Neural progenitor cell (in vitro differentiated cells): ENCODE measurements around the gene MICAL2. TPM values are rescaled to one million over a fixed set of nuclear protein-coding genes. Genes with fewer than 3 reads are reported as not detected.

Experiments
- DNase-seq: peaks from one replicate; pipeline ENCODE4 v3.0.0-alpha.2; 2016; ENCODE audit warnings: low spot score
- H2AFZ ChIP-seq: fragments of 200-600 bp; sonication (generic); replicated peaks from 2 replicates; pipeline ENCODE4 v1.6.1; 2016; ENCODE audit warnings: antibody characterized with exemption
- H3F3A ChIP-seq: fragments of 200-600 bp; sonication (generic); 2 replicates; pipeline ENCODE4 v1.6.1; 2016; ENCODE audit warnings: antibody characterized with exemption, low read depth
- H3K27ac ChIP-seq: fragments of 200-600 bp; sonication (generic); 2 replicates; pipeline ENCODE4 v1.5.1; 2016; ENCODE audit warnings: mild to moderate bottlenecking
- H3K27me3 ChIP-seq: fragments of 200-600 bp; sonication (generic); 2 replicates; pipeline ENCODE4 v1.6.1; 2016; ENCODE audit warnings: mild to moderate bottlenecking, moderate library complexity
- H3K36me3 ChIP-seq: fragments of 200-600 bp; sonication (generic); 2 replicates; pipeline ENCODE4 v1.5.1; 2016
- H3K4me1 ChIP-seq: fragments of 200-600 bp; sonication (generic); 2 replicates; pipeline ENCODE4 v1.6.1; 2016; ENCODE audit warnings: mixed run types
- H3K4me2 ChIP-seq: fragments of 200-600 bp; sonication (generic); 2 replicates; pipeline ENCODE4 v1.6.1; 2016
- H3K4me3 ChIP-seq: fragments of 200-600 bp; sonication (generic); 2 replicates; pipeline ENCODE4 v1.5.1; 2016
- H3K79me2 ChIP-seq: fragments of 200-600 bp; sonication (generic); 2 replicates; pipeline ENCODE4 v1.6.1; 2016; ENCODE audit warnings: low read depth
- H3K9ac ChIP-seq: fragments of 200-600 bp; sonication (generic); 2 replicates; pipeline ENCODE4 v1.6.1; 2016
- H3K9me3 ChIP-seq: fragments of 200-600 bp; sonication (generic); 2 replicates; pipeline ENCODE4 v1.5.1; 2016; ENCODE audit warnings: low read depth
- H4K20me1 ChIP-seq: fragments of 200-600 bp; sonication (generic); 2 replicates; pipeline ENCODE4 v1.6.1; 2016; ENCODE audit warnings: low read depth
- H3K27ac Mint-ChIP-seq: 3 replicates; pipeline ENCODE4 v1.8.0; 2021; ENCODE audit warnings: mixed read lengths
- H3K27me3 Mint-ChIP-seq: 2 replicates; pipeline ENCODE4 v1.8.0; 2022; ENCODE audit warnings: low read depth, mild to moderate bottlenecking, inconsistent platforms, moderate library complexity, mixed read lengths; ENCODE audit not compliant: insufficient read depth
- H3K36me3 Mint-ChIP-seq: 3 replicates; pipeline ENCODE4 v1.8.0; 2021; ENCODE audit warnings: mixed read lengths
- H3K4me1 Mint-ChIP-seq: 3 replicates; pipeline ENCODE4 v1.8.0; 2021; ENCODE audit warnings: mixed read lengths
- H3K4me3 Mint-ChIP-seq: 3 replicates; pipeline ENCODE4 v1.8.0; 2021; ENCODE audit warnings: mild to moderate bottlenecking, moderate library complexity, mixed read lengths
- H3K9me3 Mint-ChIP-seq: 3 replicates; pipeline ENCODE4 v1.8.0; 2020; ENCODE audit warnings: mixed read lengths
- EZH2 ChIP-seq: fragments of 200-600 bp; sonication (generic); IDR thresholded peaks from 2 replicates; pipeline ENCODE4 v1.6.1; 2017; ENCODE audit warnings: antibody characterized with exemption, mild to moderate bottlenecking, moderate library complexity
- EZH2phosphoT487 ChIP-seq: fragments of 200-600 bp; sonication (generic); IDR thresholded peaks from 2 replicates; pipeline ENCODE4 v1.6.1; 2017; ENCODE audit warnings: antibody characterized with exemption
- total RNA-seq: library from RNA; depleted of rRNA; stranded (reverse); fragments of >200 nt; gene quantifications from 2 replicates; pipeline ENCODE4 v1.2.3, GENCODE V29; 2015; ENCODE audit warnings: low replicate concordance
- TF ChIP-seq, protein P1 (sequence below): fragments of 200-600 bp; sonication (generic); IDR thresholded peaks from 2 replicates; pipeline ENCODE4 v1.5.1; 2017; ENCODE audit warnings: antibody characterized with exemption, mild to moderate bottlenecking

MICAL2 gene
- total RNA-seq, 1 donor from 2014 or later, result 0.60 TPM

DNA sequence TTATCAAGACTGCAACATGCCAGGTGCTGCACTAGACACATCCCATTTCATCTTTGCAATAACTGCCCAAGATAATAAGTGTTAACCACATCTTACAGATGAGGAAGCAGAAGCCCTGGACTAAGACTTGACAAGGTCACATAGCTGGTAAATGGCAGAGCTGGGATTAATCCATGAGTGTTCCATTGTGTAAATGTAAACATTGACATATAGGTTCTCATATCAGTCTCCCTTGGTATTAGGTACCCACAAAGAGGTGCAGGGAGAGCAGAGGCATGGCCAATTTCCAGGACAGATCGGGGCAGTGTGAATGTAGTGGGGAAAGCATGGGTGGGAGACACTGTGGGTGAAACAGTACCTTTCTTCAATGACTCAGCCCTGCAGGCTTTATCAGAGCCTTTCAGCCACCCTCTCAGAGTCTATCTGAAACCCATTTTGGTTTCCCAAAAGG, 17.9 kb downstream of the MICAL2 start:
- no peak for DNase-seq
- H2AFZ ChIP-seq, result no peak overlapping the region
- Mint-ChIP-seq H3K4me1 (peaks cover 3% of the 10 kb centered on the region), H3K9me3 (no peaks in the 10 kb centered on the region), H3K36me3 (no peaks in the 10 kb centered on the region), H3K4me3 (no peak overlapping the region), H3K27me3 (peaks cover 3% of the 10 kb centered on the region), H3K27ac (no peak overlapping the region)
- H3K4me2 ChIP-seq, result no peak overlapping the region
- H3K9ac ChIP-seq, result no peak overlapping the region
- H3K36me3 ChIP-seq, result no peaks in the 10 kb centered on the region
- H3K4me1 ChIP-seq, result peaks cover 3% of the 10 kb centered on the region
- no peak overlapping the region for H3K27ac ChIP-seq
- no peak overlapping the region for H3K4me3 ChIP-seq
- H3K27me3 ChIP-seq, result no peaks in the 10 kb centered on the region
- TF ChIP-seq, protein P1, sequence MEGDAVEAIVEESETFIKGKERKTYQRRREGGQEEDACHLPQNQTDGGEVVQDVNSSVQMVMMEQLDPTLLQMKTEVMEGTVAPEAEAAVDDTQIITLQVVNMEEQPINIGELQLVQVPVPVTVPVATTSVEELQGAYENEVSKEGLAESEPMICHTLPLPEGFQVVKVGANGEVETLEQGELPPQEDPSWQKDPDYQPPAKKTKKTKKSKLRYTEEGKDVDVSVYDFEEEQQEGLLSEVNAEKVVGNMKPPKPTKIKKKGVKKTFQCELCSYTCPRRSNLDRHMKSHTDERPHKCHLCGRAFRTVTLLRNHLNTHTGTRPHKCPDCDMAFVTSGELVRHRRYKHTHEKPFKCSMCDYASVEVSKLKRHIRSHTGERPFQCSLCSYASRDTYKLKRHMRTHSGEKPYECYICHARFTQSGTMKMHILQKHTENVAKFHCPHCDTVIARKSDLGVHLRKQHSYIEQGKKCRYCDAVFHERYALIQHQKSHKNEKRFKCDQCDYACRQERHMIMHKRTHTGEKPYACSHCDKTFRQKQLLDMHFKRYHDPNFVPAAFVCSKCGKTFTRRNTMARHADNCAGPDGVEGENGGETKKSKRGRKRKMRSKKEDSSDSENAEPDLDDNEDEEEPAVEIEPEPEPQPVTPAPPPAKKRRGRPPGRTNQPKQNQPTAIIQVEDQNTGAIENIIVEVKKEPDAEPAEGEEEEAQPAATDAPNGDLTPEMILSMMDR, result no peak
- TF ChIP-seq EZH2phosphoT487, result no peak
- no peak for TF ChIP-seq EZH2
- H3F3A ChIP-seq, result no peaks in the 10 kb centered on the region
- no peaks in the 10 kb centered on the region for H3K79me2 ChIP-seq
- no peaks in the 10 kb centered on the region for H4K20me1 ChIP-seq
- H3K9me3 ChIP-seq, result no peaks in the 10 kb centered on the region

DNA sequence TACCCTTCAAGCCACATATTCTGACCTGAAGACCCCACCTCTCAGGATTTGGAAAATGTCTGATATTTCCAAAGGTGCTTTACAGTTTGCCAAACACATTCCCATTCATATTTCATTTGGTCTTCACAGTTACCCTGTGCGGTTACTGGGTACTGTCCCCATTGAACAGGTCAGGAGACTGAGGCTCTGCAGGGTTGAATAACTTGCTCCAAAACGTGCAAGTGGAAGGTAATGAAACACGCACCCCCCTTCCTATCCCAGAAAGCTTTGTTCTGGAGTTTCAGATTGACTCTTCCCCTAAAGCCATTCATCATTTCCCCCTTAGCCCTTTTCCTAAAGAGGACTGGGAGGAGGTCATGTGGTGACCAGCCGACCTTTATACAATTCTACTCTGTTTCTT, 18.8 kb downstream of the MICAL2 start:
- no peak overlapping the region for H3K4me3 Mint-ChIP-seq
- H4K20me1 ChIP-seq, result no peaks in the 10 kb centered on the region
- no peaks in the 10 kb centered on the region for H3K79me2 ChIP-seq
- H3K4me2 ChIP-seq, result no peak overlapping the region
- TF ChIP-seq EZH2phosphoT487, result no peak
- TF ChIP-seq EZH2, result no peak
- TF ChIP-seq, protein P1, result no peak
- no peak overlapping the region for H3K27ac ChIP-seq
- no peaks in the 10 kb centered on the region for H3K36me3 ChIP-seq
- H3K4me3 ChIP-seq, result no peak overlapping the region
- H3K27me3 Mint-ChIP-seq, result peaks cover 9% of the 10 kb centered on the region
- no peaks in the 10 kb centered on the region for H3F3A ChIP-seq
- no peaks in the 10 kb centered on the region for H3K9me3 ChIP-seq
- peaks cover 3% of the 10 kb centered on the region for H3K4me1 Mint-ChIP-seq
- H3K36me3 Mint-ChIP-seq, result no peaks in the 10 kb centered on the region
- H3K27ac Mint-ChIP-seq, result no peak overlapping the region
- H3K4me1 ChIP-seq, result peaks cover 3% of the 10 kb centered on the region
- H3K27me3 ChIP-seq, result no peaks in the 10 kb centered on the region
- no peak for DNase-seq
- H2AFZ ChIP-seq, result no peak overlapping the region
- H3K9me3 Mint-ChIP-seq, result no peaks in the 10 kb centered on the region
- no peak overlapping the region for H3K9ac ChIP-seq

DNA sequence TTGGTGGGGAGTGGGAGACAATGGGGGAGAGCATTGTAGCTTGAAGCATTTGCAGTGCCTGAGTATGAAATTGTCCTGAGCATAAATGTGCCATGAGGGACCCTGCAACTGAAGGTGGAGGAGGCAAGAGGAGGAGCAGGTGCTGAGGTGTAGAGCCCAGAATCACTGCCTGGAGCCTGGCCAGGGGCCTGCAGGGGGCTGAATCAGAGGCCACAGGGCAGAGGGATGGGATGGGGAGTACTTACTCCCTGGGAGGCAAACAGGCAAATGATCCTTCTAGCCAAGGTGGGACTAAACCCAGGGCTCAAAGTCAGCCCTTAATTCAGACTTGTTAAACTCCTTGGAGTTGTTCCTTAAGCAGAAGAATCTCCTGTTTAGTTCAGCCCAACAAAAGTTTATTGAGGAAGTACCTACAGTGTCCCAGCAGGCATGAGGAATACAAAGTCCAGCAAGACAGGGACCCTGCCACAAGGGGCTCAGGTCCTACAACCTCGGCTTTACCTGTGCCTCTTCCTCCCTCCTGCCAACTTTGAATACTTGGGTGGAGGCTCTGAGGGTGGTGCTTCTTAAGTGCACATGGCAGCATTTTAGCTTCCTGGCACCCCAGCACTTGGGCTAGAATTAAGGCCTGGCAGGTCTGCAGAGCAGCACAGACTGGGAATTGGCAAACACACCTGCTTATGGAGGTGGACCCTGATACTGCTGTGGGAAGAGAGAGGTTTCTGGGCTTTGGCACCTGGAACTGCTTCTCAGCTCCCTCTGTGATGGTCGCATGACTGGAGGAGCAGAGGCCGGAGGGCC, 20.0 kb downstream of the MICAL2 start:
- no peak overlapping the region for H3K4me3 Mint-ChIP-seq
- H3K9me3 ChIP-seq, result no peaks in the 10 kb centered on the region

More for the DNA sequence above, 20.0 kb downstream of the MICAL2 start:
- Histone ChIP-seq H3K4me2 (no peak overlapping the region), H3K27me3 (no peaks in the 10 kb centered on the region), H3K36me3 (no peaks in the 10 kb centered on the region), H3K4me3 (no peak overlapping the region), H4K20me1 (no peaks in the 10 kb centered on the region), H3F3A (no peaks in the 10 kb centered on the region), H2AFZ (no peak overlapping the region), H3K9ac (no peak overlapping the region), H3K79me2 (no peaks in the 10 kb centered on the region), H3K4me1 (no peaks in the 10 kb centered on the region), H3K27ac (no peak overlapping the region)
- TF ChIP-seq, protein P1, result no peak
- no peak for TF ChIP-seq EZH2
- TF ChIP-seq EZH2phosphoT487, result no peak
- no peak for DNase-seq
- no peaks in the 10 kb centered on the region for H3K4me1 Mint-ChIP-seq
- no peaks in the 10 kb centered on the region for H3K36me3 Mint-ChIP-seq
- peaks cover 13% of the 10 kb centered on the region for H3K27me3 Mint-ChIP-seq
- H3K27ac Mint-ChIP-seq, result peak overlapping the region; percentile 50
- H3K9me3 Mint-ChIP-seq, result no peaks in the 10 kb centered on the region
